Ramos (cell line): Measurements from ENCODE around the gene TUBGCP3.
"Not testable (repeated sequence)": the region's sequence is repeated elsewhere in the genome, so short reads cannot be mapped to it uniquely, and the experiment has no call there.

ENCODE experiments used
- in situ Hi-C: fragments of 300-500 bp; cut with MboI; formaldehyde crosslinking; loops from one replicate; pipeline ENCODE4 v1.14.3; 2022; ENCODE audit warnings: low sequenced_read_pairs; ENCODE audit not compliant: unreplicated experiment

The TUBGCP3 gene

DNA sequence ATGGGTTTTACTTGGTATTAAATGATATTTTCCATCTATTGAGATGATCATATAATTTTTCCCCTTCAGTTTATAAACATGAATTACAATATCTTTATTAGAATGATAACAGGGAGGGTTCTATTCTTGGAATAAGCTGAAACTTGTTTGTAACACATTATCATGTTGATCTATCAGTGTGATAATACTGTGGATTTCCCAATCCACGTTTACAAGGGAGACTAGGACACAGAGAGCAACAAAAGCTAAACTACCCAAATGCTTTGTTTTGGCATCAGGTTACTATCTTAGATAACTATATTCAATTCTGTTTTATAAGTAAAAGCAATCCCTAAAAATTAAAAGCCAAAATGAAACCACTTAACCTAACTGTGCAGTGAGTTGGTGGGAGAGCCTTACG lies 92.5 kb downstream of the TUBGCP3 start:
- in situ Hi-C loops = no loop called here

DNA sequence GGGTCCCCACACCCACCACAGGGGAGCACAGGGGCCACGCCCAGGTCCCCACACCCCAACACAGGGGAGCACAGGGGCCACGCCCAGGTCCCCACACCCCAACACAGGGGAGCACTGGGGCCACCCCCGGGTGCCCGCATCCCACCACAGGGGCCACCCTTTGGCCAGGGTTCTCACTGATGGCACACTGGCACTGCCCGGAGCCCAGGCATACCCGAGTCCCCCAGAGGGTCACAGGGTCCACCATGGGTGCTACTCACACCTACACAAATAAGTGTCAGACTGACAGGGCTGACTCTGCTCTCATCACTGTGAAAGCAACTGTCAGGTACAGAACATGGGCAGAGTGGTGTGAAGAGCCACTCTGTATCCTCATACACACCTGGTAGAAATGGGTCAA lies 98.8 kb downstream of the TUBGCP3 start:
- in situ Hi-C loops = no loop called here

DNA sequence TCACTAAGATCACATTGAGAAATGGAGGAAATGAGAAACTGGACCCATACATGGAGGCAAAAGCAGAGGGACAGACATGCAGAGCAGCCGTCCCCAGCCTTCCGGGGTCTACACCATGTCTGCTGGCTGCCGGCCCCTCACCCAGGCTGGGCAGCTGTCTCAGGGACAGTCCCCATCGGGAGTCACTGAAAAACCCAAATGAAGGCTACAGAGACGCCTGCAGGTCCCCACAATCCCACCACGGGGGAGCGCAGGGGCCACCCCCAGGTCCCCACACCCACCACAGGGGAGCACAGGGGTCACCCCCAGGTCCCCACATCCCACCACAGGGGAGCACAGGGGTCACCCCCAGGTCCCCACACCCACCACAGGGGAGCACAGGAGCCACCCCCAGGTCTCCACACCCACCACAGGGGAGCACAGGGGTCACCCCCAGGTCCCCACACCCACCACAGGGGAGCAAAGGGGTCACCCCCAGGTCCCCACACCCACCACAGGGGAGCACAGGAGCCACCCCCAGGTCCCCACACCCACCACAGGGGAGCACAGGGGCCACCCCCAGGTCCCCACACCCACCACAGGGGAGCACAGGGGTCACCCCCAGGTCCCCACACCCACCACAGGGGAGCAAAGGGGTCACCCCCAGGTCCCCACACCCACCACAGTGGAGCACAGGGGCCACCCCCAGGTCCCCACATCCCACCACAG lies 99.5 kb downstream of the TUBGCP3 start:
- in situ Hi-C loops = not testable (repeated sequence)

DNA sequence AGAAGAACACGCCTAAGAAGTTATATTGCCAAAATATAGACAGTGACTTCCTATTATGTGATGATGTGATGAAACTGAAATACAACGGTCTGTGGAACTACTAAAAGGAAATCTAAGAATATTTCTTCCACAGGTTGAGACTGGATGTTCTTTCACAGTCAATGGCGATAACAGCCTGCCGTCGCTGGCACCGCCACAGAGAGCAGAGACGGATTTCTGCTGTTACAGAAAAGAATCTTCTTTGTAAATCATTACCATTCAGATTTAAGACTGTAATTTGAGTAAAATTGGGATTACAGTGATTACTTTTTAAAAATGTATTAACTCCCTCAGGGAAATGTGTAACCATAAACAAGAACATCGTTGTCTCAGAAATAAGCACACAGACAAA lies 100.8 kb downstream of the TUBGCP3 start:
- in situ Hi-C loops = no loop called here

DNA sequence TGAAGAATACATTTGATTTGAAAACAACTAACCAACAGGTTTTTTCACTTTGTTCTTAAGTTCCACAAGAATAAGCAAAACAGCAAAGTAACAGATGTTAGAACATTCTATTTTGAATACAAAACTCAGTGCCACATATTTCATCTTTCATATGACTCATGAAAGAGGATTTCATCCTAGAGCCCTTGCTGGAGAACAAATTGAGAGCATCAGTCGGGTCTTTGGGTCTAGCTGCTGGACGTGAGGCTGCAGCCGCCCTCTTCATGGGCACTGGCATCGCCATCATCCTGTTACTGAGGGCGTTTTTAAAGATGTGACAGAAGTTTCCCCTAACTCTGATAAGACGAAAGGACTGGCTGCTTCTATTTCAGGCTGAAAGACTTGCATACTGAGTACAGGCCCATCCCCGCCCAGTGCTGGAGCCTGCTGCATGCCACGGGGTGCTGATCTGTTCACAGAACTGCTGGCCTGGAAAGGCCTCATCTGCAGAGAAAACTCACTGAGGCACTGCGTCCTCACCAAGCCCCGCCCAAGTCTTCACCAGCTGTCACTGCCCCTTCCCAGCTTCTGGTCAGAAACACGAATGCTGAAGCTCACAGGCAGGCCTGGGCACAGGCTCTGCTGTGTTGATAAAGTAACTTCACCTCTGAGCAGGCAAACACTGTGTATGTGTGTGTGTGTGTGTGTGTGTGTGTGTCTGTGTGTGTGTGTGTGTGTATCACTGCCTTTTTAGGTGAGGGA lies 101.4 kb downstream of the TUBGCP3 start:
- in situ Hi-C loops = no loop called here

DNA sequence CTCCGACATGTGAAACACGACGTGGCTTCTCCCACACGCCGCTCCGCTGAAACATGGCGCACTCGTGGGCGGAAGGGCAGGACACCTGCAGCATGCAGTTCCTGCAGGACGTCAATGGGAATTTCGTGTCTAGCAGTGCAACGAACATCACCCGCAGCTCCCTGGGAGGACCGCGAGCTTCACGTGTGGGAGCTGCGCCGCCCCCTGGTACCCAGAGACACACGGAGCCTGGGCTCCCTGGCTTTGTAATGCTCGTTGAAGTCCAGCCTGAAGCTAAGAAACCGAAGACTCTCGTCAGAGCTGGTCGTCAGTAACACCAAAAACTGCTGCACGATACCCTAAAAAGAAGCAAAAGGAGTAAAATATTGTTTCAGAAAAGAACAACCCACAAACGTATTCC lies 102.1 kb downstream of the TUBGCP3 start:
- in situ Hi-C loops = not testable (repeated sequence)

DNA sequence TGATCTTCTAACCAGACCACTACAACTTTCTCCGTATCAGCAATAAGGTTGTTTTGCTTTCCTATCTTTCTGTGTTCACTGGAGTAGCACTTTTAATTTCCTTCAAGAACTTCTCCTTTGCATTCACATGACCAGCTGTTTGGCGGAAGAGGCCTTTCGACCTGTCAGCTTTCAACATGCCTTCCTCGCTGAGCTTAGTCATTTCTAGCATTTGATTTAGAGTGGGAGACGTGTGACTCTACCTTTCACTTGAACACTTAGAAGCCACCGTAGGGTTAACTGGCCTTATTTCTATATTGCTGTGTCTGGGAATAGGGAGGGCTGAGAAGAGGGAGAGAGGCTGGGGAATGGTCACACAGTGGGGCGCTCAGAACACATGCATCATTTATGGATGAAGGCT lies 104.7 kb downstream of the TUBGCP3 start:
- in situ Hi-C loops = no loop called here

DNA sequence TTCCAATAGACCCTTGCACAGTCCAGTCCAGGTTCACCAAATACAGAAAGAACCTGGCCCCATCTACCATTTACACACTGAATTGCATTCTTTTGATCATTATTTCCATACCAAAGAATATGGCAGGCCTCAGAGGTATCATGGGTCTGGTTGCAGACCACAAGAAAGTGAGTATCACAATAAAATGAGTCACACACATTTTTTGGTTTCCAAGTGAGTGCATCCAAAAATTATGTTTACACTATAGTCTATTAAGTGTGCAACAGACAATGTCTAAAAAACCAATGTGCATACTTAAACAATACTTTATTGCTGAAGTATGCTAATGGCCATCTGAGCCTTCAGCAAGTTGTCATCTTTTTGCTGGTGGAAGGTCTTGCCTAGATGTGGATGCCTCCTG lies 106.5 kb downstream of the TUBGCP3 start:
- in situ Hi-C loops = no loop called here

DNA sequence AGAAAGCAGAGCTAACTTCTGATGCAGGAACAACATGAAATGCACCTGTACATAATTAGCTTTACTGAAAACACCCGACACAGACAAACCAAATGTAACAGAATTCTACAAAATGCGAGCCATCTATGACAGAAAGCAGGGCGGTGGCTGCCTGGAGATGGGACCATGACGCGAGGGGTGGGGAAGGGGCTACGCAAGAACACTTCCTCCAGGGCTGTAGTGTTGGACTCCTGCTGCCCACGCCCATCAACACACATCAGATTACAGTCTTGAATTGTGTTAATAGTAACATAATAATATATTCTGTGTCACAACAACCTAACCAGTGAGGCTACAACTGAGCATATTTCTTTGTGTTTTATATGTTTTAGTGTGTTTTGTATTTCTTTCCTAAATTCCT lies 108.6 kb downstream of the TUBGCP3 start:
- in situ Hi-C loops = no loop called here

DNA sequence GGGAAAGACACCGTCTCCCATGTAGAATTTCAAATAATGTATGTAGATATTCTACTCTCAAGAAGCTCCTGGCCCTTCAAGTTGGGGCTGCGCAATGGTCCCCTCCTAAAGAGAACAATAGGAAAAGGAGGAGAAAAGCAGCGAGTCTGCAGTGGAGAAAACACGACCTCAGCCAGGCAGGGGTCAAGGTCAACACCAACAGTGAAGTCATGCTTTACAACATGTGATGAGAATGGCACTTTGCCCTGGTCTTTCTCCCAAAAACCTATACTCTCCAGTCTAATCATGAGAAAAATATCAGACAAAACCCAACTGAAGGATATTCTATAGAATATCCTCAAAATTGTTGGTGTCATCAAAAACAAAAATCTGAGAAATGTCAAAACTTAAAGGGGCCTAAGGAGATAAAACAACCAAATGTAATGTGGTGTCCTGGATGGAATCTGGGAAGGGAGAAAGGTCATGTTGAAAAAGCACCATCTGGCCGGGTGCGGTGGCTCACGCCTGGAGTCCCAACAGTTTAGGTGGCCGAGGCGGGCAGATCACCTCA lies 110.8 kb downstream of the TUBGCP3 start:
- in situ Hi-C loops = no loop called here

DNA sequence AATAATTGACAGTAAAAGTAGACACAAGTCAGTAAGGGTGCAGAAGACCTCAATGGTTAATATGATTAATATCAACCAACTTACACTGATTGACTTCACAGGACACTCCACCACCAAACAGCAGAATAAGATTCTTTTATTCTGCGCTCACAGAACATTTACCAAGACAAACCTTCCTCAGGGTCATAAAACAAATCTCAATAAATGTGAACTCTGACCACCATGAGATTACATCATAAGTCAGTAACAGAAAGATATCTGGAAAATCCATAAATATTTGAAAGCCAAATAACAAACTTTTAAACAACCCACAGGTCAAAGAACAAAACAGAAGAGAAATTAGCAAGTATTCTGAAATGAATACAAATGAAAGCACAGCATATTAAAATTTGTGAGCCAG lies 112.1 kb downstream of the TUBGCP3 start:
- in situ Hi-C loops = no loop called here

DNA sequence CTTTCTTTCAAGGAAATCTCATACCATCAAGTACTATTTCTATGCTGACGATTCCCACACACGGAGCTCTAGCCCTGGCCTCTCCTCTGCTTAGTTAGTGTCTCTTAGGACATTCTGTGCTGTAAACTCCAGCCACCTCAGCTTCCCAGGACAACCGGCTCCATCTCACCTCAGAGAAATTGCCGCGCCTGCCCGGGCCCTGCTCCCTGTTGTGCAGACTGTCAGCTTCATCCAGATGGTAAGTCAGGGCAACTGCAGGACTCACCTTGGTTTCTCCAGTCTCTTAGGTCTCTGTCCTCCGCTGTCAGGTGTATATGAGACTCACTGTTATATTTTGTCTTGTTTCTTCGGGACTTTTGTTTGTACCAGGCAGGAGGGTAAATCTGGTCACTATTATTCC lies 113.1 kb downstream of the TUBGCP3 start:
- in situ Hi-C loops = no loop called here

DNA sequence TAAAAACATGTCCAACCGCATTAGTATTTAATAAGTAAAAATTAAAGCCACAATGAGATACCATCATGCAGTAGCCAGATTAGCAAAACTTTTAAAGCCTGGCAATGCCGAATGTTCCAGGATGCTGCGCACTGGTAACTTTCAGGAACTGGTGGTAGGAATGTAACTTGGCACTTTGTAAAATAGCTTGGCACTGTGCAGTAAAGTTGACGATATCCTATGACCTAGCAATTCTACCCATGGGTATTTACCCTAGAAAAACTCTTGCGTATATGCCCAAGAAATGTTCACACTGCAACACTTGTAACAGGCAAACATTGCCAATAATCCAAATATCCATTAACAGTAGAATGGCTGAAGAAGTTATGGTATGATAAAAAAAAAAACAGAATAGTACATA lies 114.1 kb downstream of the TUBGCP3 start:
- in situ Hi-C loops = no loop called here

DNA sequence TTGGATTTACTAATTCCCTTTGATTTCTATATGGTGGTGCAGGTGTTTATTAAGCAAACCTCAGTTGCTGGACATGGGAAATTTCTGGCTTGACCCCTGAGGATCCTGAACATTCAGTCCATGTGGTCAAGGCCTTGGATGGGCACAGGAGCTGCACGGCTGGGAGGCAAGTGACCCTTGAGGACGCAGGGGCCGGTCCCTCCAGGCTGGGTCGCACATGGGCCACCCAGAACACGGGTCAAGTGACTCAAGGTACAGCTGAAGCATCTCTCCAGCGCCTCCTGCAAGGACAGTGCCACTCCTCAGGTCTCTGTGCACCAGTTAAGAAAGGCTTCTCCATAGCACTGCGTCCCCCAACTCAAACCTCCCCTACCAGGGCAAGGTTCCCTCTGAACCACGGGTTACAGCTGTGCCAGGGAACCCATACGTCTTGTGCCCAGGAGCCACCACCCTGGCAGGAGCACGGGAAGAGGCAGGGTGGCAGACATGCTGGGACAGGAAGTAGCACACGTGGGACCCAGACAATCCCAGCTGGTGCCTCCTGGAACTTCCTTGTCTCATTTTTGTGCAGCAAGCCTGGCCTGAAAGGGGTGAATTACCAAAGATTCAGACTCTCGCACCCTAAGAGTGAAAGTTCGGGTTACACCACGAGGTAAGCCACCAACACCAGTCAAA lies 118.7 kb downstream of the TUBGCP3 start:
- in situ Hi-C loops = no loop called here

DNA sequence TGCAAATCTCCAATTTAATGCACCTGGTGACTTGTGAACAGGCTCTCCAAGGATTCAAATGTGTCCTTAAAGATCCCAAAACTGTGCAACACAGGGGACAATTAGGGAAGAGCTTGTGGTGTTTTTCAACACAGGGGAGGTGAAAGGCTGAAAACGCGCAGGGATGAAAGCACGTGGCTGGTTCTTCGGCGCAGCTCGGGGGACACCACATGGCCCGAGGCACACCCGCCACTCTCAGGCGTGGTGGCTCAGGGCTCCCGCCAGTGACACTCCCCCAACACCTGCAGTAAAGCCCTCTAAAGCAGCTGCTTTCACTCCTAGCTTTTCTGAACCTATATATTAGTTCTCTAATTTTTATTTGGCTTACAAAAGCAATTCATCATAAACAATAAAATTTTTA lies 119.9 kb downstream of the TUBGCP3 start:
- in situ Hi-C loops = no loop called here

DNA sequence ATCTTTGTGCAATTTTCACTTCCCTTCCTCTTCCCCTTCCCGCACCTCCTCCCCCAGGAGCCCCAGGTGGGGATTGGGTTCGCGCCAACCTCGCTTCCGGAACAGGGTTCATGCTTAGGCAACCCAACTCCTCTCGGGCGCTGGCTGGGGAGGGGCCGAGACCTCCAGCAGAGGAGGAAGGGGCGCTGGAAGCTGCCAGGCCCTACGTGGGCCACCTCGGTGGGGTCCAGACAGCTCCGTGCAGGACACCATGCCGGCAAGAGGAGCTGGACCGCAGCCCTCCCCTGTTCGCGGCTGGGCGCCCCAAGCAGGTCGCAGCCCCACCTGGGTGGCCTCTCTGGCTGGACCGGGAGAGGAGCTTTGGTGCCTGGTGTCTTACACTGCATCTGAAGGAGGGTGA lies 120.7 kb downstream of the TUBGCP3 start:
- in situ Hi-C loops = no loop called here

DNA sequence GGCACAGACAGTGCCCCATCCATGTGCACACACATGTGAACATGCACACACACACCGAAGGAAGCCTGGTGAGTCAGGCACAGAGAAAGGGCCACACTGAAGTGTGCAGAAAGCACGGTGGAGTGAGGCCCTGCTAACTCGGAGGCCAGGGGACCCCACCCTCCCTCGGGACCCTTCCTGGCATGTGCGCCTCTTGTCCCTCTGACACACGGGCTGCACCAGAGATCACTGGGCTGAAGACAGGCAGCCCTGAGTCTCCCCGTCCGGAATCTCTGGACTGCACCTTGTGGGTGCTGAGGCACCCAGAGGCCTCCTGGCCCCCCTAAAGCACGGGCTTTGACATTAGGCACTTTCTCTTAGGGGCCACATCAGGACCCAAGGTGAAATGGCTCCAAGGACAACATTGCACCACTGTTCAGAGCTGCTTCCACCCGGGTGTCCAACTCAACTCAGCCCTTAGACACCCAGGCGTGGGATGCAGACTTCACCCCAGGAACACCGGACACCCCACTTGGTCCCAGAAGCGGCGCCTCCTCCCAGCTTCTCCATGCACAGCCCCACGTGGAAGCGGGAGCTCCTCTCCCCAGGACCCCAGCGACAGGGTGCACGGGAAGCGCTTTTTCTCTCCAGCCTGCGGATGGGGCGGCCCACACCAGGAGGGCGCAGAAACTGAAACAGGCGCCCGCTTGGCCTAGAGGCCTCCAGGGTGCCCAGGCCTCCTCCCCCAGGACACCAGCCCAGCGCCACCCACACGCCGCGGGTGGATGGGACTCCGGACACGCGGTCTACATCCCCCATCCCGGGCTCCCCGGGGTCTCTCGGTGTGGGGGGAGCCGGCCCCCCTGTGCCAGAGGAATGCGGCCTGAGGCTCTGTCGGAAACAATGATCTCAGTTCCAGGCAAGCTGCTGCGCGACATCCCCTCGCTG lies 121.6 kb downstream of the TUBGCP3 start:
- in situ Hi-C loops = no loop called here

DNA sequence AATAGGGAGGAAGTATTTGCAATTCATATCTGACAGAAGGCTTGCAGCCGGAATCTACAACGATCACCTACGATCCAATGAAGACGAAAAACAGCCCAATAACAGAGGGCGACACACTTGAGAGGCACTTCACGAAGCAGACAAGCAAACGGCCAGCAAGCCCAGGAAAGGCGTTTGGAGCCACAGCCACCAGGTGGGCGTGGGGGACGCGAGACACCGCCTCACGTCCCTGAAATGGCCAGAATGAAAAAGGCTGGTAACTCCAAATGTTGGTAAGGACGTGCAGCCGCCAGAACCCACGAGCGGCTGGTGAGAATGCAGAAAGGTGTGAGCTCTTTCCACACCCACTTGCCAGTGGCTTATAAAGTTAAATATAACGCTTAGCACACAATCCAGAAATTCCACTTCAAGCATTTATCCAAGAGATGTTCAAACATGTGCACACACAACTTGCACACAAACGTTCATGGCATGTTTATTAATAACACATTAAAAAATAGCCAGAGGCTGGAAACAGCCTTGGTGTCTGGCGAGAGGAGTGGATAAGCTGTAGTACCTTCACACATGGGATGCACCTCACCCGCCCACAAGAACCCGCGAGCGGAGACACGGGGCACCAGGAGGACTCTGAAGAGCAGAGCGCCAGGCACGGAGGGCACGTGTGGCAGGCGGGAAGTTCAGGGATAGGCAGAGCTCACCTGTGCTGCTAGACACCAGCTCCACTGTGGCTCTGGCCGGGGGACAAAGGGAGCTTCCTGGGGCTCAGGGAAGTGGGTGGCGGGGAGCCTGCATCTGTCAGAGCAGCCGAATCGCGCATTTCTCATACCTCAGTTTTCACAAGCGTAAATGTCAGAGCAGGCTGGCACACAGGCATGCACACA lies 122.5 kb downstream of the TUBGCP3 start:
- in situ Hi-C loops = no loop called here

DNA sequence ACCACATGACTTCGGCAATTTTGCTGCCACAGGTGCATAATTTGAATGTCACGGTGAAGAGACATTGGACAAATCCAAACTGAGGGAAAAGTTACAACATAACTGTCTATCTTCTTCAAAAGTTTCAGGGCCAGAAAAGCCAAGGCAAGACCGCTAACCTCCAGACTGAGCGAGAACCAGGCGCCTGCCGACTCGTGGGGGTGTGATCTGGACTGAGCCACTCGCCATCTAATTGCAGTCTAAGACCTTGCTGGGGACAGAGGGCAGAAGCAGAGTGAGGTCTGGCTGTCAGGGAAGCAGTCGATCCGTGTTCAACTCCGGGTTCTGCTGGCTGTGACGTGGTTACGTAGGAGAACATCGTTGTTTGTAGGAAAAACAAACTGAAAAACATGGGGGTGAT lies 123.2 kb downstream of the TUBGCP3 start:
- in situ Hi-C loops = no loop called here
